ENCODE results near the gene POLR1B. TPM values are rescaled to one million over a fixed set of nuclear protein-coding genes. Genes with fewer than 3 reads are reported as not detected.

POLR1B gene
- total RNA-seq, 1 experiment from 2014 or later, result 42.2 TPM

- DNase-seq, result peak; percentile 95 to 96
- intact Hi-C loops (cut with micrococcal nuclease; ENCODE audit: unreplicated experiment), result loop anchor here (1.0 to 10.0 kb wide), 4 partner anchors 42 to 690 kb away; partner anchors contain the start of genes MERTK, POLR1B and SLC20A1
- Histone ChIP-seq H3K9me3 (no peaks in the 10 kb centered on the region), H3K4me3 (ENCODE audit: low read depth, low read length) (peak within 1 kb of the TSS; percentile 67), H3K36me3 (ENCODE audit: control insufficient read depth, insufficient read depth, low read length) (peaks cover 2% of the 10 kb centered on the region; the same call in 1 of the 2 replicates), H3K27me3 (replicated peaks; ENCODE audit: control insufficient read depth, insufficient read depth, low read length) (no peaks in the 10 kb centered on the region), H3K4me1 (peaks cover 13% of the 10 kb centered on the region)
- Mint-ChIP-seq H3K4me1 (ENCODE audit: low read depth, unreplicated experiment) (peaks cover 8% of the 10 kb centered on the region), H3K27me3 (ENCODE audit: insufficient read depth, unreplicated experiment) (no peaks in the 10 kb centered on the region), H3K27ac (ENCODE audit: unreplicated experiment) (peak within 1 kb of the TSS; percentile 97), H3K9me3 (ENCODE audit: unreplicated experiment) (no peaks in the 10 kb centered on the region), H3K36me3 (ENCODE audit: insufficient read depth, unreplicated experiment) (peaks cover 35% of the 10 kb centered on the region), H3K4me3 (ENCODE audit: unreplicated experiment) (peak within 1 kb of the TSS; percentile 80)
- no TSS peak for BruUV-seq (replicated peaks)
- CTCF ChIA-PET, result interaction anchor here (0.7 to 1.2 kb wide), 7 partner anchors 39 to 697 kb away, joined by 3 to 8 read pairs (median 3); no protein-coding TSS in a partner anchor
- POLR2A ChIA-PET, result interaction anchor here (1.0 to 2.2 kb wide), 4 partner anchors 7 to 142 kb away, joined by 3 to 13 read pairs (median 4); partner anchors contain the start of gene SLC20A1
- no peak for TF ChIP-seq CTCF (IDR thresholded peaks at IDR 0.05; ENCODE audit: insufficient read depth in 1 of 2, low read depth in 1 of 2, low read length in 1 of 2, severe bottlenecking in 1 of 2, unreplicated experiment in 1 of 2)
Measured at GRCh38 chr2:112584134-112584890, 42.0 kb downstream of the POLR1B start, which contains the start of gene CHCHD5. Gene CHCHD5 (plus strand): TSS chr2:112584609. CDS start chr2:112584648, 39 bp downstream.

- CTCF ChIA-PET, result interaction anchor here (1.0 to 1.2 kb wide), 3 partner anchors 60 to 301 kb away, joined by 3 to 8 read pairs (median 3); no protein-coding TSS in a partner anchor
- peaks cover 35% of the 10 kb centered on the region for H3K36me3 Mint-ChIP-seq (ENCODE audit: insufficient read depth, unreplicated experiment)
- peak overlapping the region; percentile 97 for H3K27ac Mint-ChIP-seq (ENCODE audit: unreplicated experiment)
- POLR2A ChIA-PET, result interaction anchor here (1.0 to 2.2 kb wide), 3 partner anchors 42 to 141 kb away, joined by 3 to 13 read pairs (median 3); partner anchors contain the start of gene SLC20A1
- no peaks in the 10 kb centered on the region for H3K27me3 Mint-ChIP-seq (ENCODE audit: insufficient read depth, unreplicated experiment)
- peaks cover 8% of the 10 kb centered on the region for H3K4me1 Mint-ChIP-seq (ENCODE audit: low read depth, unreplicated experiment)
- peak overlapping the region; percentile 80 for H3K4me3 Mint-ChIP-seq (ENCODE audit: unreplicated experiment)
- DNase-seq, result no peak
- Histone ChIP-seq H3K4me3 (ENCODE audit: low read depth, low read length) (peak overlapping the region; percentile 67), H3K9me3 (no peaks in the 10 kb centered on the region), H3K27me3 (replicated peaks; ENCODE audit: control insufficient read depth, insufficient read depth, low read length) (no peaks in the 10 kb centered on the region), H3K36me3 (ENCODE audit: control insufficient read depth, insufficient read depth, low read length) (peaks cover 2% of the 10 kb centered on the region; the same call in 1 of the 2 replicates), H3K4me1 (peaks cover 13% of the 10 kb centered on the region)
- intact Hi-C loops (cut with micrococcal nuclease; ENCODE audit: unreplicated experiment), result loop anchor here (1.0 to 10.0 kb wide), 4 partner anchors 43 to 690 kb away; partner anchors contain the start of genes MERTK, POLR1B and SLC20A1
- H3K9me3 Mint-ChIP-seq (ENCODE audit: unreplicated experiment), result no peaks in the 10 kb centered on the region
- no peak for TF ChIP-seq CTCF (IDR thresholded peaks at IDR 0.05; ENCODE audit: insufficient read depth in 1 of 2, low read depth in 1 of 2, low read length in 1 of 2, severe bottlenecking in 1 of 2, unreplicated experiment in 1 of 2)
- TSS peak; percentile 70 for BruUV-seq (replicated peaks)
Measured at GRCh38 chr2:112584891-112585250, 42.6 kb downstream of the POLR1B start.

GRCh38 chr2:112585400-112585799, 43.1 kb downstream of the POLR1B start:
- intact Hi-C loops (cut with micrococcal nuclease; ENCODE audit: unreplicated experiment), result loop anchor here (10.0 kb wide), 1 partner anchor 691 kb away; the partner anchor contains the start of gene MERTK

More at GRCh38 chr2:112585400-112585799, 43.1 kb downstream of the POLR1B start:
- H3K36me3 Mint-ChIP-seq (ENCODE audit: insufficient read depth, unreplicated experiment), result peaks cover 34% of the 10 kb centered on the region
- peak overlapping the region; percentile 97 for H3K27ac Mint-ChIP-seq (ENCODE audit: unreplicated experiment)
- BruUV-seq (replicated peaks), result no TSS peak
- peaks cover 12% of the 10 kb centered on the region for H3K4me1 Mint-ChIP-seq (ENCODE audit: low read depth, unreplicated experiment)
- H3K4me3 Mint-ChIP-seq (ENCODE audit: unreplicated experiment), result peak overlapping the region; percentile 80
- peaks cover 2% of the 10 kb centered on the region; the same call in 1 of the 2 replicates for H3K36me3 ChIP-seq (ENCODE audit: control insufficient read depth, insufficient read depth, low read length)
- H3K9me3 ChIP-seq, result no peaks in the 10 kb centered on the region
- ChIA-PET POLR2A (interaction anchor here (1.2 kb wide), 1 partner anchor 140 kb away, joined by 3 read pairs; no protein-coding TSS in a partner anchor), CTCF (interaction anchor here (1.2 kb wide), 1 partner anchor 141 kb away, joined by 8 read pairs; no protein-coding TSS in a partner anchor)
- H3K4me1 ChIP-seq, result peaks cover 18% of the 10 kb centered on the region
- TF ChIP-seq CTCF (IDR thresholded peaks at IDR 0.05; ENCODE audit: insufficient read depth in 1 of 2, low read depth in 1 of 2, low read length in 1 of 2, severe bottlenecking in 1 of 2, unreplicated experiment in 1 of 2), result no peak
- no peak for DNase-seq
- H3K27me3 Mint-ChIP-seq (ENCODE audit: insufficient read depth, unreplicated experiment), result no peaks in the 10 kb centered on the region
- no peaks in the 10 kb centered on the region for H3K9me3 Mint-ChIP-seq (ENCODE audit: unreplicated experiment)
- no peaks in the 10 kb centered on the region for H3K27me3 ChIP-seq (replicated peaks; ENCODE audit: control insufficient read depth, insufficient read depth, low read length)
- H3K4me3 ChIP-seq (ENCODE audit: low read depth, low read length), result peak overlapping the region; percentile 67

Data from Caco-2 (cell line).